SK-N-SH (cell line): ENCODE data around the gene ZNF32. TPM values are rescaled to one million over a fixed set of nuclear protein-coding genes. Genes with fewer than 3 reads are reported as not detected.

Experiments used
- CTCF ChIA-PET: fragments of 300-600, 350-600 bp; formaldehyde crosslinking; extraction: SDS; loops from one replicate; lab custom pipeline; 2021; lab: Yijun Ruan, JAX
- POLR2A ChIA-PET: fragments of 350-600 bp; sonication (Branson Sonifier 250); formaldehyde crosslinking; extraction: SDS; loops from one replicate; lab custom pipeline; 2020; ENCODE audit warnings: antibody characterized with exemption, inconsistent platforms; lab: Yijun Ruan, JAX
- DNase-seq: peaks from one replicate; pipeline ENCODE4 v3.0.0; 2012
- H2AFZ ChIP-seq: fragments of 200-600 bp; sonication (generic); 2 replicates; pipeline ENCODE4 v1.8.1; 2016; ENCODE audit warnings: antibody characterized with exemption, mild to moderate bottlenecking, low read depth
- H3F3A ChIP-seq: fragments of 200-600 bp; sonication (generic); replicated peaks from 2 replicates; pipeline ENCODE3; 2016; ENCODE audit warnings: antibody characterized with exemption, mild to moderate bottlenecking; ENCODE audit not compliant: insufficient read depth
- H3K27ac ChIP-seq, 2 experiments: fragments of 200-500 bp in 1 of 2; fragments of 200-600 bp in 1 of 2; sonication (Bioruptor generic) in 1 of 2; sonication (generic), shearing (Covaris generic) in 1 of 2; 2 replicates each; pipeline versions ENCODE4 v1.5.1 to v1.6.1; 2014 to 2016; ENCODE audit warnings: low read depth in 2 of 2, inconsistent platforms in 1 of 2, low read length in 1 of 2, mild to moderate bottlenecking in 1 of 2, mixed read lengths in 1 of 2
- H3K27me3 ChIP-seq: fragments of 200-600 bp; sonication (generic), shearing (Covaris generic); 2 replicates; pipeline ENCODE4 v1.6.1; 2016; ENCODE audit warnings: mixed run types; ENCODE audit not compliant: insufficient read depth
- H3K36me3 ChIP-seq, 2 experiments: fragments of 200-500 bp in 1 of 2; fragments of 200-600 bp in 1 of 2; sonication (Bioruptor generic) in 1 of 2; sonication (generic) in 1 of 2; replicated peaks in 1 of 2; 2 replicates each; pipeline versions ENCODE3 to v1.5.1; 2014 to 2016; ENCODE audit warnings: low read length in 1 of 2, mild to moderate bottlenecking in 1 of 2; ENCODE audit not compliant: insufficient read depth in 2 of 2, control insufficient read depth in 1 of 2
- H3K4me1 ChIP-seq, 2 experiments: fragments of 200-500 bp in 1 of 2; fragments of 200-600 bp in 1 of 2; sonication (Bioruptor generic) in 1 of 2; sonication (generic), shearing (Covaris generic) in 1 of 2; 2 replicates each; pipeline versions ENCODE4 v1.5.1 to v1.6.1; 2014 to 2016; ENCODE audit warnings: low read depth in 1 of 2, low read length in 1 of 2, mixed run types in 1 of 2; ENCODE audit not compliant: insufficient read depth in 2 of 2, control insufficient read depth in 1 of 2
- H3K4me2 ChIP-seq: fragments of 200-600 bp; sonication (generic), shearing (Covaris generic); 2 replicates; pipeline ENCODE4 v1.6.1; 2017; ENCODE audit warnings: mixed run types
- H3K4me3 ChIP-seq, 2 experiments: fragments of 200-500 bp in 1 of 2; fragments of 200-600 bp in 1 of 2; sonication (Bioruptor generic) in 1 of 2; sonication (generic), shearing (Covaris generic) in 1 of 2; 2 replicates each; pipeline versions ENCODE4 v1.5.1 to v1.8.1; 2014 to 2016; ENCODE audit warnings: low read depth in 2 of 2, inconsistent platforms in 1 of 2, low read length in 1 of 2, mild to moderate bottlenecking in 1 of 2, mixed read lengths in 1 of 2, moderate library complexity in 1 of 2
- H3K79me2 ChIP-seq: fragments of 200-600 bp; sonication (generic); 2 replicates; pipeline ENCODE4 v1.8.1; 2017; ENCODE audit warnings: mild to moderate bottlenecking; ENCODE audit not compliant: insufficient read depth
- H3K9ac ChIP-seq: fragments of 200-600 bp; sonication (generic); 2 replicates; pipeline ENCODE4 v1.6.1; 2017; ENCODE audit warnings: mixed run types
- H3K9me2 ChIP-seq: fragments of 200-600 bp; sonication (generic); 2 replicates; pipeline ENCODE4 v1.6.1; 2017; ENCODE audit warnings: mixed run types
- H3K9me3 ChIP-seq: fragments of 200-600 bp; sonication (generic); 2 replicates; pipeline ENCODE4 v1.6.1; 2017; ENCODE audit warnings: mixed run types, mild to moderate bottlenecking, moderate library complexity
- H4K20me1 ChIP-seq: fragments of 200-600 bp; sonication (generic); 2 replicates; pipeline ENCODE4 v1.6.1; 2017; ENCODE audit warnings: mild to moderate bottlenecking, mixed run types; ENCODE audit not compliant: insufficient read depth
- CHD2 ChIP-seq: fragments of 150-350 bp; IDR thresholded peaks from 2 replicates; pipeline ENCODE4 v1.6.1; 2018; ENCODE audit warnings: low read length; ENCODE audit not compliant: partially characterized antibody
- CTCF ChIP-seq: fragments of 200-600 bp; sonication (generic); IDR thresholded peaks from 2 replicates; pipeline ENCODE4 v1.6.1; 2017; ENCODE audit warnings: antibody characterized with exemption, mild to moderate bottlenecking, moderate library complexity
- EZH2phosphoT487 ChIP-seq: fragments of 200-600 bp; sonication (generic); IDR thresholded peaks from 2 replicates; pipeline ENCODE4 v1.6.1; 2017; ENCODE audit warnings: low read depth, mixed run types, mild to moderate bottlenecking, antibody characterized with exemption, moderate library complexity, borderline replicate concordance
- GABPA ChIP-seq: IDR thresholded peaks from 2 replicates; pipeline ENCODE4 v1.4.0; 2012; ENCODE audit warnings: low read depth, mild to moderate bottlenecking
- JUND ChIP-seq: IDR thresholded peaks from 2 replicates; pipeline ENCODE4 v1.4.0; 2012
- MEF2A ChIP-seq: IDR thresholded peaks from 2 replicates; pipeline ENCODE4 v1.4.0; 2012; ENCODE audit warnings: low read depth, borderline replicate concordance
- NFIC ChIP-seq: IDR thresholded peaks from 2 replicates; pipeline ENCODE4 v1.4.0; 2012; ENCODE audit warnings: borderline replicate concordance
- RFX5 ChIP-seq: IDR thresholded peaks from 2 replicates; pipeline ENCODE4 v1.6.1; 2012; ENCODE audit warnings: mild to moderate bottlenecking, improper control_type of control experiment, low read length
- RXRA ChIP-seq: IDR thresholded peaks from 2 replicates; pipeline ENCODE4 v1.4.0; 2012; ENCODE audit warnings: low read depth, mild to moderate bottlenecking, borderline replicate concordance
- SIN3A ChIP-seq: IDR thresholded peaks from 2 replicates; pipeline ENCODE4 v1.6.1; 2012; ENCODE audit warnings: low read depth, mild to moderate bottlenecking, low read length, moderate library complexity, borderline replicate concordance
- TAF1 ChIP-seq: IDR thresholded peaks from 2 replicates; pipeline ENCODE4 v1.6.1; 2012; ENCODE audit warnings: low read depth, mild to moderate bottlenecking, low read length, moderate library complexity, borderline replicate concordance
- TEAD4 ChIP-seq: IDR thresholded peaks from 2 replicates; pipeline ENCODE4 v1.4.0; 2012; ENCODE audit warnings: mild to moderate bottlenecking, borderline replicate concordance; ENCODE audit not compliant: insufficient read depth
- USF2 ChIP-seq: fragments of 150-350 bp; IDR thresholded peaks from 2 replicates; pipeline ENCODE4 v1.6.1; 2017; ENCODE audit warnings: antibody characterized with exemption, low read length, low read depth, borderline replicate concordance
- YY1 ChIP-seq: IDR thresholded peaks from 2 replicates; pipeline ENCODE4 v1.4.0; 2012; ENCODE audit warnings: low read depth, mild to moderate bottlenecking
- WGBS: methylation state at CpG from one replicate; pipeline ENCODE4 v1.1.6; 2017; ENCODE audit warnings: low lambda C conversion rate; 5-methylcytosine and 5-hydroxymethylcytosine counted together
- polyA plus RNA-seq, 3 experiments: library from polyadenylated mRNA; depleted of rRNA; stranded (reverse); fragments of >200 nt; gene quantifications; 2 replicates each; pipeline ENCODE4 v1.2.3, GENCODE V29; 2012
- TF ChIP-seq, protein P1 (sequence below): IDR thresholded peaks from 2 replicates; pipeline ENCODE4 v1.4.0; 2012; ENCODE audit warnings: low read depth
- TF ChIP-seq, protein P2 (sequence below): fragments of 150-350 bp; IDR thresholded peaks from 2 replicates; pipeline ENCODE4 v1.6.1; 2016; ENCODE audit warnings: mild to moderate bottlenecking, low read depth, low read length
- TF ChIP-seq, protein P3 (sequence below): IDR thresholded peaks from 2 replicates; pipeline ENCODE4 v1.4.0; 2012; ENCODE audit warnings: low read depth, borderline replicate concordance

ZNF32 gene
- polyA plus RNA-seq, 1 of the 3 experiments (the other 2 are of a cell fraction): 27.2 TPM

DNA sequence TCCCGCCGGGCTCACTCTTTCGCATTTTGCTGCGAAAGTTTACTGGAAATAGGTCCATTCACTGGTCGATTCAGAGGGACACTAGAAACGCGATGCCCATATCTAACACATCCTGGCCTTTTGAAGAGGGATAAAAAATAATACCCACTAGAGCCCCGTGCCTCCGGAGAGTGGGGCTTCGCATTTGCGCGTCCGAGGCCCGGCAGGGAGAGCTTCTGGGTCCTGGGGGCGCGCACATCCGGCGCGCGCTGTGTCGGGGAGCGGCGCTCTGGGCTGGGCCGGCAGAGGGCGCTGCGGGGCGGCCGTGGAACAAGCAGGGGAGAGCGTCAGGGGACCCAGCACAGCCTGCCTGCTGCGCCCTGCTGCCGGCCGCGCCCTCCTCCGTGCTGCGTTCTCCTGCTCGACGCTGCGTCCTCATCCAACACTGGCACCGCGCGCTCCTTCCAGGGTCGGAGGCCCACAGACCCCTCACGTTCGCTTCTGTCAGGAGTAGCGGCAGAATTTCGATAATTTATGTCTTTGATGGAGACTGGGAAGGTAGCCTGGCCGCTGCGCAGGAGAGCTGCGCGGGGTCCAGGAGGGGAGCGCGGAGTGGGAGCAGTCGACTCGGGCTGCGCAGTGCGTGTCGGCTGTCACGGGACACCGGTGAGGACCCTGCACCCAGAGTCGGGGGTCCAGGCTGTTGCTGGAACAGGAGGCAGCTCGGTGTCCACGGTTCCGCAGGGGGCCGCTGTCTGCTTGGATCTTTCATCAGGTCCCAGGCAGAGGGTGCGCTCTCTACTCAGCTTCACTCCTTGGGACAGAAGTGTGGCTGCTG is 41.5 kb upstream of the ZNF32 start (continued):
- TF ChIP-seq, protein P1, sequence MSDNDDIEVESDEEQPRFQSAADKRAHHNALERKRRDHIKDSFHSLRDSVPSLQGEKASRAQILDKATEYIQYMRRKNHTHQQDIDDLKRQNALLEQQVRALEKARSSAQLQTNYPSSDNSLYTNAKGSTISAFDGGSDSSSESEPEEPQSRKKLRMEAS: 0 out of 2 replicates have a peak, but pooled peaks have one; percentile 13
- TF ChIP-seq, protein P2, sequence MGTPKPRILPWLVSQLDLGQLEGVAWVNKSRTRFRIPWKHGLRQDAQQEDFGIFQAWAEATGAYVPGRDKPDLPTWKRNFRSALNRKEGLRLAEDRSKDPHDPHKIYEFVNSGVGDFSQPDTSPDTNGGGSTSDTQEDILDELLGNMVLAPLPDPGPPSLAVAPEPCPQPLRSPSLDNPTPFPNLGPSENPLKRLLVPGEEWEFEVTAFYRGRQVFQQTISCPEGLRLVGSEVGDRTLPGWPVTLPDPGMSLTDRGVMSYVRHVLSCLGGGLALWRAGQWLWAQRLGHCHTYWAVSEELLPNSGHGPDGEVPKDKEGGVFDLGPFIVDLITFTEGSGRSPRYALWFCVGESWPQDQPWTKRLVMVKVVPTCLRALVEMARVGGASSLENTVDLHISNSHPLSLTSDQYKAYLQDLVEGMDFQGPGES: no peak
- TF ChIP-seq SIN3A (no peak), MEF2A (no peak), EZH2phosphoT487 (no peak)

DNA sequence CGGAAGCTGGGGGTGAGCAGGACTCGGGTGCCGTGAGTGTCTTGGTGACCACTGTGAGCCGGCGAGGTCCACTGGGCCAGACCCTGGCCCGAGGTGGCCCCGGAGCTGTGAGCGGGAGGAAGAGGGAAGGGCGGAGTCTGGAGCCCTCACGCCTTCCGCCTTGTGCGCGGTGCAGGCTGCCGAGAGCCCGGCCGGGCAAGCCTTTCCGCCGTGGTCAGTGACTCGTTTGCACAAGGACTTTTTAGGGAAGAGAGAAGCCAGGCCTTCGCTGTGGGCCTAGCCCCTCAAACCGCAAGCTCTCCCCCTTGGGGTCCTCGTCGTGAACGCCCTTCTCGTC is 40.9 kb upstream of the ZNF32 start:
- peak; percentile 82 for DNase-seq
- ChIA-PET POLR2A (interaction anchor here (1.6 kb wide), 1 partner anchor 697 kb away, joined by 7 read pairs; no protein-coding TSS in a partner anchor), CTCF (interaction anchor here (0.6 to 7.4 kb wide), 102 partner anchors 8 to 1189 kb away, joined by 3 to 117 read pairs (median 4); no protein-coding TSS in a partner anchor)
- no peaks in the 10 kb centered on the region for H3K9me2 ChIP-seq
- peak overlapping the region; percentile 98 for H3K4me2 ChIP-seq
- no peak for TF ChIP-seq EZH2phosphoT487
- TF ChIP-seq, protein P3, sequence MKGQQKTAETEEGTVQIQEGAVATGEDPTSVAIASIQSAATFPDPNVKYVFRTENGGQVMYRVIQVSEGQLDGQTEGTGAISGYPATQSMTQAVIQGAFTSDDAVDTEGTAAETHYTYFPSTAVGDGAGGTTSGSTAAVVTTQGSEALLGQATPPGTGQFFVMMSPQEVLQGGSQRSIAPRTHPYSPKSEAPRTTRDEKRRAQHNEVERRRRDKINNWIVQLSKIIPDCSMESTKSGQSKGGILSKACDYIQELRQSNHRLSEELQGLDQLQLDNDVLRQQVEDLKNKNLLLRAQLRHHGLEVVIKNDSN: no peak
- no peak for TF ChIP-seq TAF1
- no peak for TF ChIP-seq YY1
- TF ChIP-seq GABPA: no peak
- no peak for TF ChIP-seq MEF2A
- no peak for TF ChIP-seq RXRA
- no peak for TF ChIP-seq TEAD4
- TF ChIP-seq USF2: no peak
- no peak for TF ChIP-seq CTCF
- no peak for TF ChIP-seq SIN3A
- no peak for TF ChIP-seq CHD2
- TF ChIP-seq JUND: no peak
- TF ChIP-seq RFX5: no peak
- no peak for TF ChIP-seq NFIC
- no peaks in the 10 kb centered on the region for H3K36me3 ChIP-seq
- H3K79me2 ChIP-seq: no peaks in the 10 kb centered on the region
- H3F3A ChIP-seq: peaks cover 11% of the 10 kb centered on the region
- peak overlapping the region; percentile 96; the same call in 1 of the 2 replicates for H2AFZ ChIP-seq
- peak overlapping the region; percentile 46 to 68 for H3K4me3 ChIP-seq
- H3K9ac ChIP-seq: no peak overlapping the region
- H3K27me3 ChIP-seq: no peaks in the 10 kb centered on the region
- WGBS: 25% methylated on average over 22 of the region's 25 CpGs
- no peaks in the 10 kb centered on the region for H4K20me1 ChIP-seq
- no peaks in the 10 kb centered on the region for H3K9me3 ChIP-seq
- H3K27ac ChIP-seq: no peak overlapping the region; a peak in 1 of 4 replicates
- peaks cover 0 to 10% of the 10 kb centered on the region in 2 experiments; a peak in 1 of 4 replicates for H3K4me1 ChIP-seq
